PC-9 (cell line): ENCODE measurements around the gene BMAL2. TPM values are rescaled to one million over a fixed set of nuclear protein-coding genes. Genes with fewer than 3 reads are reported as not detected.

ENCODE experiments used
- BruUV-seq: library from RNA; stranded (reverse); fragments of 400-500 nt; replicated peaks from 2 replicates; lab custom pipeline; 2021; lab: Mats Ljungman, UMichigan
- CTCF ChIA-PET: fragments of 300-600 bp; sonication (Branson Sonifier 250); formaldehyde crosslinking; loops from one replicate; lab custom pipeline; 2022; ENCODE audit warnings: antibody characterized with exemption; lab: Charles Lee
- POLR2A ChIA-PET: fragments of 300-600 bp; sonication (Branson Sonifier 250); formaldehyde crosslinking; loops from one replicate; lab custom pipeline; 2022; ENCODE audit warnings: antibody characterized with exemption; ENCODE audit not compliant: unreplicated experiment; lab: Charles Lee
- DNase-seq, 2 experiments: peaks; one replicate each; pipeline versions ENCODE4 v3.0.0 to v3.0.0-alpha.2; 2015 to 2022; ENCODE audit warnings: mixed read lengths in 1 of 2
- H2AFZ ChIP-seq: fragments of 200-600 bp; sonication (generic); 2 replicates; pipeline ENCODE4 v1.8.1; 2017; ENCODE audit warnings: antibody characterized with exemption
- H3F3A ChIP-seq: fragments of 200-600 bp; sonication (generic); 2 replicates; pipeline ENCODE4 v1.8.1; 2017; ENCODE audit warnings: antibody characterized with exemption, mild to moderate bottlenecking, low read depth; ENCODE audit not compliant: insufficient read depth
- H3K27ac ChIP-seq: fragments of 200-600 bp; sonication (generic); 2 replicates; pipeline ENCODE4 v1.6.1; 2016; ENCODE audit warnings: mixed run types
- H3K27me3 ChIP-seq: fragments of 200-600 bp; sonication (generic); 2 replicates; pipeline ENCODE4 v1.6.1; 2016; ENCODE audit warnings: low read depth, mixed run types; ENCODE audit not compliant: insufficient read depth
- H3K36me3 ChIP-seq: fragments of 200-600 bp; sonication (generic); 2 replicates; pipeline ENCODE4 v1.6.1; 2016; ENCODE audit warnings: low read depth, mixed run types
- H3K4me1 ChIP-seq: fragments of 200-600 bp; sonication (generic); replicated peaks from 2 replicates; pipeline ENCODE4 v1.6.1; 2016; ENCODE audit warnings: mixed run types; ENCODE audit not compliant: insufficient read depth
- H3K4me2 ChIP-seq: fragments of 200-600 bp; sonication (generic); 2 replicates; pipeline ENCODE4 v1.6.1; 2017; ENCODE audit warnings: mixed run types
- H3K4me3 ChIP-seq: fragments of 200-600 bp; sonication (generic); 2 replicates; pipeline ENCODE4 v1.6.1; 2016; ENCODE audit warnings: mixed run types
- H3K79me2 ChIP-seq: fragments of 200-600 bp; sonication (generic); 2 replicates; pipeline ENCODE4 v1.6.1; 2017; ENCODE audit warnings: low read depth, mixed run types
- H3K9me2 ChIP-seq: fragments of 200-600 bp; sonication (generic); 2 replicates; pipeline ENCODE4 v1.8.1; 2017; ENCODE audit warnings: mild to moderate bottlenecking; ENCODE audit not compliant: insufficient read depth
- H3K9me3 ChIP-seq: fragments of 200-600 bp; sonication (generic); 2 replicates; pipeline ENCODE4 v1.8.1; 2016; ENCODE audit warnings: low read depth; ENCODE audit not compliant: insufficient read depth
- H4K20me1 ChIP-seq: fragments of 200-600 bp; sonication (generic); 2 replicates; pipeline ENCODE4 v1.8.1; 2017; ENCODE audit not compliant: insufficient read depth
- EZH2 ChIP-seq: fragments of 200-600 bp; sonication (generic); IDR thresholded peaks from 2 replicates; pipeline ENCODE4 v1.8.0; 2017; ENCODE audit warnings: antibody characterized with exemption, low read depth
- intact Hi-C: fragments of 100-400 bp; cut with micrococcal nuclease; formaldehyde crosslinking; loops from one replicate; pipeline ENCODE4 v1.10.0; 2022; ENCODE audit not compliant: unreplicated experiment
- total RNA-seq: library from RNA; stranded (reverse); gene quantifications from 2 replicates; pipeline ENCODE4 v1.2.3, GENCODE V29; 2021
- TF ChIP-seq, protein P1 (sequence below): fragments of 200-600 bp; sonication (generic); conservative IDR thresholded peaks from 2 replicates; pipeline ENCODE4 v1.6.1; 2017; ENCODE audit warnings: mixed run types, antibody characterized with exemption, mild to moderate bottlenecking, moderate library complexity

The BMAL2 gene
- total RNA-seq, 1 experiment from 2014 or later, result 87.9 TPM

DNA sequence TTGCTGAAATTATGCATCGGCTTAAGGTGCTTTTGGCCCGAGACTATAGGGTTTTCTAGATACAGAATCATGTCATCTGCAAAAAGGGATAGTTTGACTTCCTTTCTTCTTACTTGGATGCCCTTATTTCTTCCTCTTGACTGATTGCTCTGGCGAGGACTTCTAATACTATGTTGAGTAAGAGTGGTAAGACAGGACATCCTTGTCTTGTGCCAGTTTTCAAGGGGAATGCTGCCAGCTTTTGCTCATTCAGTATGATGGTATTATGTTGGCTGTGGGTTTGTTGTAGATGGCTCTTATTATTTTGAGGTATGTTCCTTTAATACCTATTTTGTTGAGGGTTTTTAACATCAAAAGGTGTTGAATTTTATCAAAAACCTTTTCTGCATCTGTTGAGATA, 8.3 kb downstream of the BMAL2 start:
- ChIA-PET CTCF (no interaction called here), POLR2A (no interaction called here)
- Histone ChIP-seq H3K27ac (peak overlapping the region; percentile 99), H3K4me1 (peaks cover 79% of the 10 kb centered on the region), H3K4me2 (peak overlapping the region; percentile 5; the same call in 1 of the 2 replicates), H3K9me3 (no peaks in the 10 kb centered on the region; the same call in 1 of the 2 replicates), H3K79me2 (peaks cover 86% of the 10 kb centered on the region), H2AFZ (no peak overlapping the region), H4K20me1 (no peaks in the 10 kb centered on the region), H3K27me3 (no peaks in the 10 kb centered on the region), H3K9me2 (no peaks in the 10 kb centered on the region), H3K4me3 (no peak overlapping the region), H3F3A (peaks cover 63% of the 10 kb centered on the region), H3K36me3 (no peaks in the 10 kb centered on the region)
- no peak for TF ChIP-seq EZH2
- TF ChIP-seq, protein P1, sequence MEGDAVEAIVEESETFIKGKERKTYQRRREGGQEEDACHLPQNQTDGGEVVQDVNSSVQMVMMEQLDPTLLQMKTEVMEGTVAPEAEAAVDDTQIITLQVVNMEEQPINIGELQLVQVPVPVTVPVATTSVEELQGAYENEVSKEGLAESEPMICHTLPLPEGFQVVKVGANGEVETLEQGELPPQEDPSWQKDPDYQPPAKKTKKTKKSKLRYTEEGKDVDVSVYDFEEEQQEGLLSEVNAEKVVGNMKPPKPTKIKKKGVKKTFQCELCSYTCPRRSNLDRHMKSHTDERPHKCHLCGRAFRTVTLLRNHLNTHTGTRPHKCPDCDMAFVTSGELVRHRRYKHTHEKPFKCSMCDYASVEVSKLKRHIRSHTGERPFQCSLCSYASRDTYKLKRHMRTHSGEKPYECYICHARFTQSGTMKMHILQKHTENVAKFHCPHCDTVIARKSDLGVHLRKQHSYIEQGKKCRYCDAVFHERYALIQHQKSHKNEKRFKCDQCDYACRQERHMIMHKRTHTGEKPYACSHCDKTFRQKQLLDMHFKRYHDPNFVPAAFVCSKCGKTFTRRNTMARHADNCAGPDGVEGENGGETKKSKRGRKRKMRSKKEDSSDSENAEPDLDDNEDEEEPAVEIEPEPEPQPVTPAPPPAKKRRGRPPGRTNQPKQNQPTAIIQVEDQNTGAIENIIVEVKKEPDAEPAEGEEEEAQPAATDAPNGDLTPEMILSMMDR, result no peak
- DNase-seq, result peak in 1 of 2 experiments; percentile 63
- BruUV-seq, result no TSS peak
- intact Hi-C loops, result no loop called here

DNA sequence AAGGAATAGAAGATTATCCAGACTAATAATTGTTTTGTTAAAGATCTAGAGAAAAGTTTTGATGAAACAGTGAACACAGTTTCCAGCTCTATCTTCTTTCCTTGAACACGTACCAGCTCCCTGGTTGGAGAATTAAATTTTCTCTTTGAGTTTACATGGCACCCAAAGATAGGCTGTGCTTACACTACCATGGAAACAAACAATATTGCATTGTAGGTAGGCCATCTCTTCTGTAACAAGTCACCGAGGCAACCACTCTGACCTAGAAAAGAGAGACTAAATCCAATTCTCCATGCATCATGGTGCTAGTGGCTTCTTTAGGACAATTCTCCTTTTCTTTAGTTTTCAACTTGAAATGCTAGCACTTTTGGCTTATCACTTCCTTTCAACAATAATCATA, 9.9 kb downstream of the BMAL2 start:
- Histone ChIP-seq H3K9me2 (no peaks in the 10 kb centered on the region), H3K4me3 (peak overlapping the region; percentile 28; the same call in 1 of the 2 replicates), H3K4me1 (peaks cover 67% of the 10 kb centered on the region), H3K27ac (peak overlapping the region; percentile 99), H3K4me2 (peak overlapping the region; percentile 71), H3K27me3 (no peaks in the 10 kb centered on the region), H3K36me3 (no peaks in the 10 kb centered on the region), H3F3A (peaks cover 53% of the 10 kb centered on the region), H4K20me1 (no peaks in the 10 kb centered on the region), H3K79me2 (peaks cover 92% of the 10 kb centered on the region), H3K9me3 (no peaks in the 10 kb centered on the region; the same call in 1 of the 2 replicates), H2AFZ (no peak overlapping the region)
- TF ChIP-seq, protein P1, result no peak
- no peak for TF ChIP-seq EZH2
- BruUV-seq, result no TSS peak
- CTCF ChIA-PET, result no interaction called here
- POLR2A ChIA-PET, result interaction anchor here (0.6 kb wide), 1 partner anchor 1098 kb away, joined by 3 read pairs; no protein-coding TSS in a partner anchor
- intact Hi-C loops, result no loop called here
- DNase-seq, result no peak

DNA sequence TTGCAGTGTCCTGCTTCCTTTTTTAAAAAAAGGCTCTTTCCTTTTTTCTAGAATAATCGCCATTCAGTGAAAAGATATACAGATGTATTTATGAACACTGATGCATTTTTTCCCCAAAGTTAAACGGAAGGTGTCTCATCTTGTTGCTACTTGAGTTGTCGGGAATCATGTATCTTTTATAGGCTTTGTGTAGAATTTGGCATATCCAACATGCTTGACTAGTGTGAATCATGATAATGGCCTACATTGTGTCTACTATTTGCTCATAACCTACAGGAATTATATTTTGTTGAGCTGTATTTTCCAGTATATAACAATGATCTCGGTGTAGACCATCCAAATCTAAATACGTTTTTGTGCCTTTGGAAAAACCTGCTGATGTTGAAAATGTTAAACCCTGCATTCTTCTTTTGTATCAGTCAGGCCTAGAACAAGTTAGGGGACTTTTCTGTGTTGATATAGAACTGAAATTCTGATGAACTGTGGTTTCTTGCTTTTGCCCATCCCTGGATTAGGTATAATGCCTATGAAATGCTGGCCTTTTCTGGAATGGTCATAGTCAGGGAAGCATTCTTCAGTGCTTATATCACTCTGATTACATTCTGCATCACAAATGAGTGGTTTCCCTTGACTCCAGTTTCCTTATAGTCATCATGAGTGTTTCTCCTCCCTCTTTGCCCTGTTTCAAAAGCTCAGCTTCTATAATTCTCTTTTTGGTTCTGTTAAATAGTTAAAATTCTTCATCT, 10.8 kb downstream of the BMAL2 start:
- BruUV-seq, result TSS peak; percentile 81
- peak overlapping the region; percentile 28; the same call in 1 of the 2 replicates for H3K4me3 ChIP-seq
- intact Hi-C loops, result loop anchor here (1.0 kb wide), 3 partner anchors 8 to 276 kb away; no protein-coding TSS in a partner anchor

More for the DNA sequence above, 10.8 kb downstream of the BMAL2 start:
- H3K27ac ChIP-seq, result peak overlapping the region; percentile 99
- H3K79me2 ChIP-seq, result peaks cover 92% of the 10 kb centered on the region
- no peaks in the 10 kb centered on the region for H3K27me3 ChIP-seq
- H3F3A ChIP-seq, result peaks cover 53% of the 10 kb centered on the region
- CTCF ChIA-PET, result no interaction called here
- H4K20me1 ChIP-seq, result no peaks in the 10 kb centered on the region
- DNase-seq, result peak; percentile 57 to 96
- TF ChIP-seq, protein P1, result no peak
- TF ChIP-seq EZH2, result no peak
- H3K9me3 ChIP-seq, result no peaks in the 10 kb centered on the region; the same call in 1 of the 2 replicates
- H3K4me1 ChIP-seq, result peaks cover 66% of the 10 kb centered on the region
- peak overlapping the region; percentile 71 for H3K4me2 ChIP-seq
- H3K9me2 ChIP-seq, result no peaks in the 10 kb centered on the region
- no peaks in the 10 kb centered on the region for H3K36me3 ChIP-seq
- no peak overlapping the region for H2AFZ ChIP-seq
- POLR2A ChIA-PET, result interaction anchor here (0.6 to 1.4 kb wide), 6 partner anchors 10 to 46 kb away, joined by 3 to 23 read pairs (median 4); partner anchors contain the start of gene BMAL2
